AG08396 (cell line): ENCODE data around the gene CAMK1G.

Experiments used
- DNase-seq: peaks from one replicate; pipeline ENCODE4 v3.0.0; 2012; ENCODE audit warnings: low spot score, mixed read lengths

Gene CAMK1G

GRCh38 chr1:209641832-209642172 lies 58.3 kb downstream of the CAMK1G start:
- DNase-seq, result peak; percentile 48

- DNase-seq, result no peak
Measured at GRCh38 chr1:209642816-209643215, 59.3 kb downstream of the CAMK1G start.

- no peak for DNase-seq
Measured at GRCh38 chr1:209643285-209644020, 59.9 kb downstream of the CAMK1G start.

- DNase-seq, result no peak
Measured at GRCh38 chr1:209645574-209646452, 62.3 kb downstream of the CAMK1G start.

- DNase-seq, result no peak
Measured at GRCh38 chr1:209646558-209646957, 63.0 kb downstream of the CAMK1G start.

- DNase-seq, result no peak
Measured at GRCh38 chr1:209647156-209647555, 63.6 kb downstream of the CAMK1G start.

- no peak for DNase-seq
Measured at GRCh38 chr1:209648346-209648745, 64.8 kb downstream of the CAMK1G start.

- DNase-seq, result peak; percentile 66
Measured at GRCh38 chr1:209648931-209649776, 65.6 kb downstream of the CAMK1G start.

- no peak for DNase-seq
Measured at GRCh38 chr1:209650454-209650853, 66.9 kb downstream of the CAMK1G start.

GRCh38 chr1:209651138-209651587 lies 67.6 kb downstream of the CAMK1G start:
- peak; percentile 80 for DNase-seq

GRCh38 chr1:209652121-209652735 lies 68.7 kb downstream of the CAMK1G start, which contains the start of gene LAMB3:
LAMB3 (minus strand) TSS chr1:209652425; CDS start chr1:209650944, 1,481 bp downstream.
- DNase-seq, result no peak

GRCh38 chr1:209652873-209653401 lies 69.4 kb downstream of the CAMK1G start:
- DNase-seq, result peak; percentile 26

GRCh38 chr1:209653915-209654351 lies 70.4 kb downstream of the CAMK1G start:
- no peak for DNase-seq

- DNase-seq, result no peak
Measured at GRCh38 chr1:209655411-209656231, 72.1 kb downstream of the CAMK1G start.

GRCh38 chr1:209657140-209657879 lies 73.8 kb downstream of the CAMK1G start:
- DNase-seq, result no peak

GRCh38 chr1:209657918-209658317 lies 74.4 kb downstream of the CAMK1G start:
- no peak for DNase-seq

GRCh38 chr1:209659909-209660308 lies 76.4 kb downstream of the CAMK1G start:
- DNase-seq, result no peak

- DNase-seq, result no peak
Measured at GRCh38 chr1:209661071-209661470, 77.6 kb downstream of the CAMK1G start.

- no peak for DNase-seq
Measured at GRCh38 chr1:209662879-209663327, 79.4 kb downstream of the CAMK1G start.
